SH-SY5Y (cell line): Measurements from ENCODE around the gene PGBD5.

ENCODE experiments used
- GATA2 ChIP-seq: IDR thresholded peaks from 2 replicates; pipeline ENCODE4 v1.6.1; 2011; ENCODE audit warnings: mild to moderate bottlenecking, low read depth, low read length
- GATA3 ChIP-seq: IDR thresholded peaks from 2 replicates; pipeline ENCODE4 v1.6.1; 2011; ENCODE audit warnings: low read depth, mild to moderate bottlenecking, low read length, moderate library complexity

DNA sequence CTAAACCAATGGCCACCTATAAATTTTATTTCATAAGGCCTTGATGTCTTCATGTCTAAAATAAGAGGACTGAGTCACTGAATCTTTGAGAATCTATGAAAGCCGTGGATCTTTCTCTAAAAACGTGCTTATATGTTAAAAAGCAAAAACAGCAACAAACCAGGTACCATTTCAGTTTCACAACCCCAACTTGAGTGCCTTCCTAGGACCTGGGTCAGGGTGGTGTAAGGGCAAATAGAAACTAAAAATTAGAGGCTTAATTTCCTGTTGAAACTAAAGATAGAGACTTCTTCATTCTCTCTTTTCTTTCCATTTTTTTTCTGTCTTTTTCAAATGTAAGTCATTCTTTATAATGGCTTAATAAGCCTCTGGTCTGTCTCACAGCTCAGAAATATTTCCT, 27.2 kb upstream of the PGBD5 start:
- TF ChIP-seq GATA2 (no peak), GATA3 (no peak)
